IPS-18a (cell line): ENCODE results near the gene GRID1.

Experiments used
- H3K27ac ChIP-seq: one replicate; pipeline ENCODE4 v1.5.1; 2013; ENCODE audit warnings: low read length
- H3K27me3 ChIP-seq: one replicate; pipeline ENCODE4 v1.6.1; 2013; ENCODE audit warnings: mild to moderate bottlenecking, low read length; ENCODE audit not compliant: control insufficient read depth, insufficient read depth
- H3K36me3 ChIP-seq: one replicate; pipeline ENCODE4 v1.6.1; 2013; ENCODE audit warnings: low read depth, low read length; ENCODE audit not compliant: control insufficient read depth
- H3K4me1 ChIP-seq: one replicate; pipeline ENCODE4 v1.6.1; 2013; ENCODE audit warnings: low read depth, low read length; ENCODE audit not compliant: control insufficient read depth
- H3K4me3 ChIP-seq: one replicate; pipeline ENCODE4 v1.5.1; 2013; ENCODE audit warnings: low read length
- H3K9ac ChIP-seq: one replicate; pipeline ENCODE4 v1.6.1; 2013; ENCODE audit warnings: mild to moderate bottlenecking, low read length, moderate library complexity
- H3K9me3 ChIP-seq: one replicate; pipeline ENCODE4 v1.6.1; 2013; ENCODE audit warnings: low read depth, low read length; ENCODE audit not compliant: control insufficient read depth

The GRID1 gene

GRCh38 chr10:85647741-85648140, 718.9 kb downstream of the GRID1 start:
- Histone ChIP-seq H3K36me3 (no peaks in the 10 kb centered on the region), H3K9ac (no peak overlapping the region), H3K27ac (no peak overlapping the region), H3K4me1 (peaks cover 4% of the 10 kb centered on the region), H3K27me3 (no peaks in the 10 kb centered on the region), H3K9me3 (no peaks in the 10 kb centered on the region), H3K4me3 (no peak overlapping the region)

- Histone ChIP-seq H3K36me3 (no peaks in the 10 kb centered on the region), H3K9me3 (no peaks in the 10 kb centered on the region), H3K27me3 (no peaks in the 10 kb centered on the region), H3K4me3 (no peak overlapping the region), H3K9ac (no peak overlapping the region), H3K27ac (no peak overlapping the region), H3K4me1 (peaks cover 4% of the 10 kb centered on the region)
These were observed 720.5 kb downstream of the GRID1 start for GRCh38 chr10:85645926-85646711.

DNA sequence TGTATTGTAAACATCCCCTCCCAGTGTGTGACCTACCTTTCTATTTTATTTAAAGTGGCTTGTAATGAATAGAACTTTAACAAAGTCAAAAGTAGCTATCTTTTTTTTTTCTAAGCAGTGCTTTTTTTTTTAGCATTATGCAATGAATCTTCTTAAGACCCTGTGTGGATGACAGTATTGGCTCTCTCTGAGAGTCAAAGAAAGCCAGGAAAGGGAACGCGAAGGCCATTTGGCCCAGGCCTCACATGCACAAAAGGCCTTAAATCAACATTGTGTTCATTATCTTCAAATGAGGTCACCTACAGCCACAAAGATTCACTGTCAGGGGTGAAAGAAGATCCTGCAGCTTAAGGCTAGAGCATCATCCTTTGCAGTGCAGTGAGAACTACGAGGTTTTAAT, 721.5 kb downstream of the GRID1 start:
- no peak overlapping the region for H3K27ac ChIP-seq
- no peaks in the 10 kb centered on the region for H3K36me3 ChIP-seq
- no peaks in the 10 kb centered on the region for H3K27me3 ChIP-seq
- H3K9ac ChIP-seq, result no peak overlapping the region
- H3K9me3 ChIP-seq, result no peaks in the 10 kb centered on the region
- no peak overlapping the region for H3K4me3 ChIP-seq
- H3K4me1 ChIP-seq, result peaks cover 4% of the 10 kb centered on the region

DNA sequence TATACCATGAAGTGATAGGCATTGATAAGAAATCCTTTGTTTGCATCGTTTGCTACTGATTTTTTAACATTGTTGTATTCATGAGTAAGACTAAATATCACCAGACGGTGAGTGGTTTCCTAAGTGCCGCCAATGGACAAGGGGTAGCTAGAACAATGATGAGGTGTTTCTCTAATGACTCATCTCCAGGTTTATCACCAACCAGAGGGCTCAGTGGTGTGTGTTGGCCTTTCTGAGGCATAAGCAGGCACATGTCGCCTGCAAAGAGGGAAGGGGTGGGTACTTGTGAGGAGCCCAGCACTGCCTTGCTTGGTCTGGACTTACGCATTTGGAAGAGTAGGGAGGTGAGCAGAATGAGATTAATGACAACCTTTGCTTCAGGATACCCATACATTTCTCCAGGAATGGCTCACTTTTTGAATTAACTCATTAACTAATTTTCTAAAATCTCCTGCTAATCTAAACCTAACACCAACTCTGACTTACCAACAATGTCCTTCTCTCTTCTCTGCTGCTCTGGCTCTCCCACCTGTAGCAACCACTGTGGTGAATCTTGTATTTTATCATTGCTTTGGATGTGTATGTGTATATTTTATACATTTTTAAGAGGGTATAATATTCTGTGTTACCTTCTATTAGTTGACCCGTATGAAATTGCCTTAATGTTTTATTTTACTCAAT, 722.6 kb downstream of the GRID1 start:
- Histone ChIP-seq H3K27ac (no peak overlapping the region), H3K36me3 (no peaks in the 10 kb centered on the region), H3K9me3 (no peaks in the 10 kb centered on the region), H3K27me3 (no peaks in the 10 kb centered on the region), H3K9ac (no peak overlapping the region), H3K4me3 (no peak overlapping the region), H3K4me1 (no peaks in the 10 kb centered on the region)

- no peaks in the 10 kb centered on the region for H3K36me3 ChIP-seq
- no peaks in the 10 kb centered on the region for H3K27me3 ChIP-seq
- no peak overlapping the region for H3K27ac ChIP-seq
- H3K9me3 ChIP-seq, result no peaks in the 10 kb centered on the region
- no peaks in the 10 kb centered on the region for H3K4me1 ChIP-seq
- H3K9ac ChIP-seq, result no peak overlapping the region
- H3K4me3 ChIP-seq, result no peak overlapping the region
These were observed 723.3 kb downstream of the GRID1 start for GRCh38 chr10:85643171-85643844.

GRCh38 chr10:85642421-85643170, 724.0 kb downstream of the GRID1 start:
- Histone ChIP-seq H3K9ac (no peak overlapping the region), H3K4me1 (no peaks in the 10 kb centered on the region), H3K27ac (no peak overlapping the region)

DNA sequence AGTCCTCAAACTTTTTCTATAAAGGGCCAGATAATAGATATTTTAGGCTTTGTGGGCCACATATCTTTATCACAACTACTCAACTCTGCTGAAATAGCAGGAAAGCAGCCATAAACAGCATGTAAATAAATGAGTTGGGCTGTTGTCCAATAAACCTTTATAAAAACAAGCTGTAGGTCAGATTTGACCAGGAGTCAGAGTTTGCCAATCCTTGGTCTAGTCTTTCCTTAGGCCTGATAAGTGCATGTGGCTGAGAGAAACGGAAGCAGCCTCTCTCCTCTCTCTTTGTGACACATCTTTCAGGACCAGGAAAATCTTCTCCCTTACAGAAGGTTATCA, 724.5 kb downstream of the GRID1 start:
- no peaks in the 10 kb centered on the region for H3K9me3 ChIP-seq
- H3K36me3 ChIP-seq, result no peaks in the 10 kb centered on the region
- no peak overlapping the region for H3K4me3 ChIP-seq
- H3K27ac ChIP-seq, result no peak overlapping the region
- no peaks in the 10 kb centered on the region for H3K27me3 ChIP-seq
- H3K9ac ChIP-seq, result no peak overlapping the region
- H3K4me1 ChIP-seq, result no peaks in the 10 kb centered on the region

More at GRCh38 chr10:85642421-85643170, 724.0 kb downstream of the GRID1 start:
- no peaks in the 10 kb centered on the region for H3K36me3 ChIP-seq
- H3K27me3 ChIP-seq, result no peaks in the 10 kb centered on the region
- no peaks in the 10 kb centered on the region for H3K9me3 ChIP-seq
- no peak overlapping the region for H3K4me3 ChIP-seq

- H3K9ac ChIP-seq, result no peak overlapping the region
- H3K4me1 ChIP-seq, result no peaks in the 10 kb centered on the region
- H3K9me3 ChIP-seq, result no peaks in the 10 kb centered on the region
- no peaks in the 10 kb centered on the region for H3K27me3 ChIP-seq
- no peak overlapping the region for H3K4me3 ChIP-seq
- no peaks in the 10 kb centered on the region for H3K36me3 ChIP-seq
- H3K27ac ChIP-seq, result no peak overlapping the region
These were observed 725.1 kb downstream of the GRID1 start for GRCh38 chr10:85641479-85642009.

DNA sequence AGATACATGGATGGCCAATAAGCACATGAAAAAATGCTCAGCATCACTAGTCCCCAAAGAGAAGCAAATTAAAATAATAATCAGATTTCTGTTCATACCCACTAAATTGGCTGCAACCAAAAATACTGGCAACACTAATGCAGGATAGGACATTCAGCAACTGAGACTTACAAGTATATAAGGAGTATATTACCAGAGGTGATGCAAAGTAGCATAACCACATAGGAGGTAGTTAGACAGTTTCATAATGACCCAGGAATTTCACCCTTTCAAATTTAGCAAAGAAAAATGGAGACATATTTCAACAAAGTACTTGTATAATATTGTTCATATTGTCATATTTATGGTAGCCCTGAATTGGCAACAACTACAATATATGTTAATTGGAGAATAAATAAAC, 727.8 kb downstream of the GRID1 start:
- Histone ChIP-seq H3K27ac (no peak overlapping the region), H3K4me1 (no peaks in the 10 kb centered on the region), H3K4me3 (no peak overlapping the region)

GRCh38 chr10:85635650-85636049, 730.9 kb downstream of the GRID1 start:
- Histone ChIP-seq H3K4me3 (no peak overlapping the region), H3K27me3 (no peaks in the 10 kb centered on the region), H3K36me3 (no peaks in the 10 kb centered on the region), H3K9me3 (no peaks in the 10 kb centered on the region), H3K27ac (no peak overlapping the region), H3K4me1 (no peaks in the 10 kb centered on the region), H3K9ac (no peak overlapping the region)

More for the DNA sequence above, 727.8 kb downstream of the GRID1 start:
- H3K36me3 ChIP-seq, result no peaks in the 10 kb centered on the region
- no peaks in the 10 kb centered on the region for H3K27me3 ChIP-seq
- H3K9ac ChIP-seq, result no peak overlapping the region
- no peaks in the 10 kb centered on the region for H3K9me3 ChIP-seq

- H3K27me3 ChIP-seq, result no peaks in the 10 kb centered on the region
- no peaks in the 10 kb centered on the region for H3K9me3 ChIP-seq
- no peaks in the 10 kb centered on the region for H3K36me3 ChIP-seq
- H3K4me1 ChIP-seq, result no peaks in the 10 kb centered on the region
- H3K27ac ChIP-seq, result no peak overlapping the region
- H3K9ac ChIP-seq, result no peak overlapping the region
- no peak overlapping the region for H3K4me3 ChIP-seq
These were observed 742.1 kb downstream of the GRID1 start for GRCh38 chr10:85624511-85624910.
